ENCODE measurements around the gene CTNND2. TPM values are rescaled to one million over a fixed set of nuclear protein-coding genes. Genes with fewer than 3 reads are reported as not detected.

CTNND2 gene
- total RNA-seq, 1 donor from 2014 or later: not detected

DNA sequence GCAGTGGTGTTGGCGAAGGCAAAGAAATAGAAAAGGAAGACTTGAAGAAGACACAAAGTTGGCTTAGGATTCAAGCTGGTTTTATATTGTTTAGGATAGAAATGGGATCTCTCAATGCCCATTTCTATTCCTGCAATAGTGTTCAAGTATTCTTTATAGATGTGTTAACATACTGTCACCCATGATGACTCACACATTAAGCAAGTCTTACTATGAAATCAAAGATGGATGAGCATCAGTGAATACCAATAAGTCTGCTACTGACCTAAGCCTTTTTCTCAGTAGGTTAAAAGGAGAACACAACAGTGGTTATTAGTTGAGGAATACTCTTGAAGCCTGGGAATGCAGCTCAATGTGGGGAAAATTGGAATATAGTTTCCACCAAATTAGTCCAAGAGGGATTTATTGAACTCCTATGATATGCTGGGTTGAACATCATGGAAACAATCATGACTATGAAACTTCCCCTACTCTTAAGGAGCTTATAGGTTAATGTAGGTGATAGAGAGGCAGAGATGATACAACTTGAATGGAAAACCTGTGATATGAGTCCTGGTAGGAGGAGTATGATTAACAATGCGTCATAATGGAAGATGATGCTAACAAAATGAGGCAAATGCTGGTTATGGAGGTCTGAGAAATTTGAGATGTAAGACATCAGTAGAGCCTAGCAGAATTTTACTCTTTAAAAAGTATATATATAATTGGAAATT lies 726.1 kb downstream of the CTNND2 start:
- DNase-seq (ENCODE audit: low read depth): peak; percentile 27

DNA sequence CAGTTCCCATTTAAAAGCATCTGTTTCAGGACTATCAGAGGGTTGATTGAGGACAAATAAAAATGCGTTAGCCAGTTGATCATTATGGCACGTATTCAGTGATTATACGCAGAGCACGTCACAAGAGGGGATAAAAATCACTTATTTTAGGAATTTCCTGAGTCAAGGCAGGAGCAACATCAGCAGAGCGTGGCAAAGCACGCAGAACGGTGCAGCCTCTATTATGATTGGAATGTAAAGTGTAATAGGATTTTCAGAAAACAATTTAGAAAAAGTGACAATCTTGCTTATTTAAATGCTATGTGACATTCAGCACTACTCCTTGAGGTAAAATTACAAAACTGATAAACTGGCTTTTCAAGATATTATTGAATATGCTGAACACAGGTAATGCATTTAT lies 729.7 kb downstream of the CTNND2 start:
- DNase-seq (ENCODE audit: low read depth): peak; percentile 32

DNA sequence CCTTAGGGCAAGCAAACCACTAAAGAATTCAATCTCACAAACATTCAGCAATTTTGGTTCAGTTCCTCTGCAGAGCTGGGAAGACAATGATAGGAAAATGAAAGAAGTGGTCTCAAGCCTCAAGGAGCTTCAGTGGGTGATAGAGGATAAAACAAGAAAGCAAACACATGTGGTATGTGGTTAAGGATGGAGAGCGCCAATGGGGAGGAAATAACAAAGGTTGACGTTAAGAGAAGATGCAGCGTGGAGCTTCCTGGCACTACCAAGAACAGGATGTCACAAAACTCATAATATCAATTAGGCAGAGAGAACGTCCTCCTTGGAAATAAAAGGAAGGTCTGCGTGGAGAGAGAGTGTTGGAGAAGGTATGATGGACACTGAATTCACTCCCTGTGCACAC lies 731.8 kb downstream of the CTNND2 start:
- no peak for DNase-seq (ENCODE audit: low read depth)

DNA sequence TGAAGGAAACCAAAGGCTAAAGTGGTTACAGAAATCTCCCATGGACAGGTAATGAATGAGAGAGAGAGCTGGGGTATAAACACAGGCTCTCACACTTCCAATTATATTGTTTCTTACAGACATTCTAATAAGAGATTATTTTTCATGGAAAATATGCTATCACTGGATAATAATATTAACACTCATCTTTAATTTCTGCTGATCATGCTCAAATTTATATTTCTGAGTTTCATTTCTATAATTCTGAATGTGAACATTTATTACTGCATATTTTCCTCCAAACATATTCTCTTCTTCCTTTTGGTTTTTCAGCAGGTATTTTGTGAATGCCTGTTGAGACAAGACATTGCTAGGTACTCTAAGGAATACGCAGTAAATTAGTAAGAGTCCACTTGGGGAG lies 733.0 kb downstream of the CTNND2 start:
- no peak for DNase-seq (ENCODE audit: low read depth)

DNA sequence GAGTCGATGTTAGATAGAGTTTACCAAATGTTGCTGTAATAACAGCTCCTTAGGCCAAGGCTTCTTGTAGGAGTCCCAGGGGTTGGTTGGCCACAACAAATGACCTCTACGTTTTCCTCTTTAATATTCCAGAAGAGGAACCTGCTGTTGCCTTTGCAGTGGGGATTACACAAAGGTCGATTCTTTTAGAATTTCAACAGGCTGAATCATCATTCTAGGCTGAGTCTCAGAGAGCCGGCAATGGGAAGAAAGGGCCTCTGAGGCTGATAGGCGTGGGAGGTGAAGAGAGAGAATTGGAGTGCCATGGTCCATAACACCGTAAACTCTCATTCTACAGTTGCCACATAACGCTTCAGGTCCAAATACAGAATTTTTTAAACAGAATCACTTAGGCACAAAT lies 737.3 kb downstream of the CTNND2 start:
- peak; percentile 33 for DNase-seq (ENCODE audit: low read depth)

DNA sequence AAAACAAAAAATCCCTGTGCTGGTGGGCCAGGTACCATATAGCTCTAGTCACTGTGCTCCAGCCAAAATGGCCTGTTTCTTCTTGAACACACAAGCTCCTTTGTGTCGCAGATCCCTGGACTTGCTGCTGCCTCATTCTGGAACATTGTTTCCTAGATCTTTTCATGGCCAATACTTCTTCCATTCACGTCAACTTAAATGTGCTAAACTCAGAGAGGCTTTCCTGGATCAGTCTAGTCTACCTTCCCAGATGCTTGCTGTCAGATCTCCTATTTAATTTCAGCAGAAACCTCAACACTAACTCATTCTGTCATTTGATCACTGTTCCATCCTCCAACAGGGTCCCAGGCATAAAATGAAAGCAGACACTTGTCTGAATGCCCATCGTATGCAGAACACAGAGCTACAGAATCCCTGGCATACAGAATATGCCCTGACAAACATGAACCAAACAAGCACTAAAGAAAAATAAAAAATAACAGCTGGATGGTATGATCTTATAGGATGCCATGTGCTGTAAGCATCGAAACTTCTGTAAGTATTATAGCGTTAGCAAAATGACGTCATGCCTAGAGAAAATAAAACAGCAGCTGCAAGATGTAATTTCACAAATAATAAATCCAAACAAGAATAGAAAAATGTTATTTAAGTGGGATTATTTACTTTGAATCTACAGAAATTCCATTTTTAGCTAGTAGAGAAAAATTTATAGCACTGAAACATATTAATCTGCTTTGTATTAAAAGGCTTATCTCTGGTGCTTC lies 739.5 kb downstream of the CTNND2 start:
- no peak for DNase-seq (ENCODE audit: low read depth)

DNA sequence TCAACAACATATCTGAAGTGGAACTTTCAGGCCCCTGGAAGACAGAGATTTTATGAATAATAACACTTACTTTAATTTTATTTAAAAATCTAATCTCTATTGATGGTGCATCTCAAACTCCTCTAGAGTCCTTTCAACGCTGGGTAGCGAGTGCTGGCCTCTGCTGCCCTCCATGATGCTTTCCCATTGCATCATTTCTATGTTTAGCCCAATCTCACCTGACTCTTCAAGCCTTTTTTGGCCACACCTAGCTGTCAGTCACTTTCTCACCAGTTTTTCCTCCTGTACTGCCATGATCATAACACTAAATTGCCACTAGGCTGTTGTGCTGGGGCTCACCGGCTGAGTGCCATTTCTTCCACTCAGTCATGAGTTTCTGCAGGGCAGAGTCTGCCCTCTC lies 747.1 kb downstream of the CTNND2 start:
- DNase-seq (ENCODE audit: low read depth): no peak

DNA sequence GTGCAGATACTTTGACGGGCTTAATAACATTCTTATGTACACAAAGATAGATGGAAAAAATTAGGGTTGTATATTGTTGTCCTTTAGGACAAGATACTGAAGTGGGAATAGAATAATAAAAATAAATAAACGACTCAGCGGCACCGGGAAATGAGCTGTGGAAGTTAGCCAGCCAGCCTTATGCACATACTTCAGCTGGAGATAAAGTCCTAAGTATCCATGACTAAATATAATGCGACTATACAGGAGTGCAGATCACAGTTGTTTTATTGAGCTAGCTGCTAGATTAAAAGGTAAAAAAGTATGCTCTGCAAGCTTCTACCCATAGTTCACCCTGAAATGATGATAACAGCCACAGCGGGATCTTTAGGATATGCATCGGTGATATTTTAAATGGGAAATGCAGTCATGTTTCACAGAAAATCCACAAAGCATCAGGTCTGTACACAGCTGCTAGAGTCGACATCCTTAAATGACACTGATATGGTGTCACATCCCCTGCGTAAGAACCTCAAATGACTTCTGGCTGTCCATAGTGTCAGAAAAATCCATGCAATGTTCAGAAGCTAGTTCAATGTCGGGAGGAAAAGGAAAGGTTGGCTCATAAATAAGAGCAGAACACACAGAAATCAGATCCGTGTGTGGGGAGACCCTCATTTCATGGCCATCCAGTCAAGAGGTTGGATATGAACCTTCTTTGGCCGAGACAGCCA lies 750.4 kb downstream of the CTNND2 start:
- DNase-seq (ENCODE audit: low read depth): no peak

DNA sequence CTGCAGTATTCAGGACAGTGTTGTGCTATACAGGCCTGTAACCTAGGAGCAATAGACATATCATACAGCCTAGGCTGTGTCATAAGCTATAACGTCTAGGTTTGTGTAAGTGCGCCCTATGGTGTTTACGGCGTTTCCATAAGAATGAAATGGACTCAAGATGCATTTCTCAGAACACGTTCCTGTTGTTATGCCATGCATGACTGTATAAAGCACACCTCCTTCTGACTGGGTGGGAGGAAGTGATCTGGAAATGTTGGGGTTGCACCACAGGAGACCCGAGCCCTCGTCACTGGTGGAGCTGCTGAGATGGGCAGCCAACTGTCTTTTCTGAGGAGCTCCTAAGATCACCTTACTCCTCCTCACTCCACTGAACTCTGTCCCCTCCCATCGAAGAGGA lies 751.9 kb downstream of the CTNND2 start:
- no peak for DNase-seq (ENCODE audit: low read depth)

DNA sequence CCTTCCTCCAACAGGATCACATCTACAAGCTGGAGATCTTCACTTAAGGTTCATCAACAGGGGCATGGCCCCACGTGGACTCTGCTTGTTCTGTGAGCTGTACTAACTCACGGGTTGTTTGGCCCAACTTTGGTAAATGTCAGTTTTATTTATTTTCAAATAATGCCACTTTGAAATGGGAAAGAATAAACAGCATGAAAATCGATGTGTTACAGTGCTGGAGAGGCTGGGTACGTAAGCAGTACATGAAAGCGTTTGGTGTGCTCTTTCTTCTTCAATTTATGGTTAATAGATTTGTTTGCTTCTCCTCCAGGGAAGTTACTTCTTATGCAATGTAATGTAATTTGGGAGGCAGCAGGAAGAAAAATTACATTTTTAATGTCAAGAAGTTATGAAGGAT lies 753.3 kb downstream of the CTNND2 start:
- no peak for DNase-seq (ENCODE audit: low read depth)

DNA sequence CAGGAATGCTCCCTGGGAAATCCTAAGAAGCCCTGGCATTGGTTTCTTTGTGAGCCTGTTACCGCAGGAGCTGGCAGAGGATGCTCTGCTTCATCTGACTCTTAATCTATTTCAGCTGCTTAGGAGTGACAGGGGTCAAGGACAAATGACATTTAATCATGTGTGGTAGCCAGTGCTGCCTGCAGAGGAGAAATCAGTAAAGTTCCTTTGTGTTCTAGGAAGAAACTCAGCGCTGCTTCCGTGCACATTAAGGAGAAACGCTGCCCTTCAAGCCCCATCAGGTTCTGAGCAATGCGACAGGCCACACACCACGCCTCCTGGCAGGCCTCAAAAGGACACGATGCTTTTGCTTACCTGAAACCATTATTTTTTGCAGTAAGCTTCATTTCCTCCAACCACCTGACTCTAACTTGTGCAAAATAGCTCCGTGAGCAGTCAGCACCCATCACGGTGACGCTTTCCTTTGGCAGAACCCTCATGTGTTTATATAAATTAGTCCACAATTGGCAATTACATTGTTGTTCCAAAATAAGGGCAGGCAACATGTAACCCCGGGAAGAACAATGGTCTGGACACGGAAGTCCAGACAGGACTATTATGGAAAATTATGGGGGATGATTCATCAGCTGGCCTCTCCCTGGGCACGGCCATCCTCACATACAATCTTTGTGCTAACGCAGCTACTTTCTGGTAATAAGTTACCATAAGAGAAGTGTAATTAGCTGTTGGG lies 755.3 kb downstream of the CTNND2 start:
- peak; percentile 36 for DNase-seq (ENCODE audit: low read depth)

DNA sequence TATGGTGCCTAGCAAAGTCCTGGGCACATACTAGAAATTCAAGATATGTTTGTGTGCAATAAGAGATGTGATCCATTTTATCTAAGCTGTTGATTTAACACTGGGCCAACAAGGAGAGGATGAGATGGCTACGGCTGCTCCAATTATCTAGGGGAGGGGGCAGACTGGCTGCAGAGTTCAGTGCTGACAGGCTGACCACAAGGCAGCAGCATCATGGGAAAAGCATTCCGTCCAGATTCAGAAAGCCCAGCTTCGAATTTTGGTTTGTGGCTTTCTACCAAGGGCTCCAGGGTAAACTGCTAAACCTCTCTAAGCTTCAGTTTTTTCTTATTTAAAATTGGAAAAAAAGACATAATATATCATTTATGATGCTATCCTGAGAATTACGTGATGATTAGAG lies 758.1 kb downstream of the CTNND2 start:
- no peak for DNase-seq (ENCODE audit: low read depth)

DNA sequence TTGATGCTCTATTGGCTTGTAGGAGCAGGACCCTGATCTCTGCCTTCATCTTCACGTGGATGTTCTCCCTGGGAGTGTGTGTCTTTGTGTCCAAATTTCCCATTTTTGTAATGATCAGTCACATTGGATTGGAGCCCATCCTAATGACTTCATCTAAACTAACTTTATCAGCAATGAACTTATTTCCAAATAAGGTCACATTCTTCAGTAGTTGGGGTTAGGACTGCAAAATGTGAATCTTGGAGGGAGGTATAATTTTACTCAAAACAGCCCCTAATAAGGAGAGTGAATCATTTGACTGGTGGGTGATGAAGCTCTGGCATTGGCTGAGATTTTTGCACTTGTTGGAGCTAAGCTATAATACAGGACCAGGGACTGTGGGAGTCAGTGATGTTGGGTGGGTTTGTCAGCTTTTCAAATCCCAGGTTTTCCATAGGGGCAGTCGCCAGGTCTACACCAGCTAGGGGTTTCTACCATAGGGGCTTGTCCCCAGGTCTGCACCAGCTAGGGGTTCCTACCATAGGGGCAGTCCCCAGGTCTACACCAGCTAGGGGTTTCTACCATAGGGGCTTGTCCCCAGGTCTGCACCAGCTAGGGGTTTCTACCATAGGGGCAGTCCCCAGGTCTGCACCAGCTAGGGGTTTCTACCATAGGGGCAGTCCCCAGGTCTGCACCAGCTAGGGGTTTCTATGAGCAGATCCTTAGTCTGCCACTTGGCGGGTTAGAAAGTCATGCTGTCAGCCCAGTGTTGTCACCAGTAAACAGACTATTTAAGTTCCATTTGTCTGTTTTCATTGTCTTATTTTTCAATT lies 760.6 kb downstream of the CTNND2 start:
- no peak for DNase-seq (ENCODE audit: low read depth)

DNA sequence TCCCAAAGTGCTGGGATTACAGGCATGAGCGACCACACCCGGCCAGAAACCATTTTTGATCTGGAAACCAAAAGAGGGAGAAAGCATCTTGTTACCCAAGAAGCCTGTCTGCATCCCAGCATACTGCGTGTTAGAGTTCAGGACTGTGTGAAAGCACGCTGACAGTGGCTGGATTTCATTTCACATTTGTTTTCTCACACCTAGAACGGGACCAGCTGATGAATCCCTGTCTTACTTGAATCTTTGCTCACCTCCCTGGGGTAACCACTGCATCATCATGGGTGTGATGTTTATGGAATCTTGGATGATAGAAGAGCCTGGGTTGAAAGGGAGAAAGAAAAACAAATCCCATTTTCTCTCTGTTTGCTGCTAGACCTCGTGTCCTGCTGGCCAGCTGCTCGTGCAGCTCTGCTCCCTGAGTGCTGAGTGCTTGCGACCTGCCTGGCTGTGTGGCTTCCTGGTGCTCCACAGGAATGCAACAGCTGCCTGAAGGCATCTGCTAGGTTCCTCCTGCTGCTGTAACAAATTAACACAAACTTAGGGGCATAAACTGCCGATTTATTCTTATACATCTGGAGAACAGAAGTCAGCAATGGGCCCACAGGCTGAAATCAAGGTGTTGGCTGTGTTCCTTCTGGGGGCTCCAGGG lies 764.9 kb downstream of the CTNND2 start:
- peak; percentile 2 for DNase-seq (ENCODE audit: low read depth)

DNA sequence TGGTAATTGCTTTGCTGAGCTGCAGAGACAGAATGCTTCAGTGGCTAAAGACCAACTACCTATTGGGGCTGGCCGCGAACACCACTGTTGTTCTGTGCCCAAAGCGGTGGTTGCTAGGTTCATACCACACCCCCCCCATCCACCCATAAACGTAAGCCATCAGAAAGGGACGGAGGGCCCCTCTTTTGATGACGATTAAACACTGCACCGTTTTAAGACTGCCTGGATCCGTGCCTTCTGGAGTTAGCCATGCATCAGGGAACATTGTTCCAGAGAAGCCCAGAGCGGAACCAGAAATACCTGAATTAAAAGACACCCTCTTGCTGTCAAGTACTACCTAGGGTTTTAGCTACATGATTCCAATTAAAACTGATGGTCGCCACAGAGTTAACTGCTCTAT lies 774.1 kb downstream of the CTNND2 start:
- DNase-seq (ENCODE audit: low read depth): no peak

DNA sequence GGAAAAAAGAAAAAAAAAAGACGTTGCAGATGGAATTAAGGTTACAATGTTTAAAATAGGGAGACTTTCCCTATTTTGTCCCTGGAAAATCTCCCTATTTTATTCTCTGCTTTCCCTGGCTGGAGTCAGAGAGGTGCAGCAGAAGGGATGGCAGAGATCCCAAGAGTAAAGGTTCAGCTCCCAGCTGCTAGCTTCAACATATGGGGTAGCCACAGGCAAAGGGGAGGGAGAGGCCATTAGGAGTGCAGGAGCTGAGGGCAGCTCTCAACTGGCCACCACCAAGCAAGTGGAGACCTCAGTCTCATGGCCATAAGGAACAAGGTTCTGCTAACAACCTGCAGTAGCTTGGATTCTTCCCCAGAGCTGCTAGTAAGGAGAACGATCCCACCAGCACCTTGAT lies 776.2 kb downstream of the CTNND2 start:
- DNase-seq (ENCODE audit: low read depth): no peak

DNA sequence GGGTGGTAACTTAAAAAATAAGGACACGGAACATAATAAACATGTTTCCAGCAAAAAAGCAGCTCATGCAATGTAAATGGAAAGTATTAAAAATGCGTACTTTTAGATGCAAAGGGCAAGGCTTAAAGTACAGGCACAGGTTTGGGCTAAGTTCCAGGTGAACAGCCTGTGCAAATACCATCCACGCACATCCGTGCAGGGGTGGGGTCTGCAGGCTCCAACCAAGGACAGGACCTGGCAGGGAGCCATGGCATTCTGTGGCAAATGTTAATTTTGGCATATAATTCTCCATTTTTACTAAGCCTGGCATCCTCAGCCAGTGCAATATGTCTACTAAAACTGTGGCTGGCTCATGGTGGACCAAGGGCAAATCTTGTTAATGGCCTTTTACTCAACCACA lies 777.4 kb downstream of the CTNND2 start:
- no peak for DNase-seq (ENCODE audit: low read depth)

DNA sequence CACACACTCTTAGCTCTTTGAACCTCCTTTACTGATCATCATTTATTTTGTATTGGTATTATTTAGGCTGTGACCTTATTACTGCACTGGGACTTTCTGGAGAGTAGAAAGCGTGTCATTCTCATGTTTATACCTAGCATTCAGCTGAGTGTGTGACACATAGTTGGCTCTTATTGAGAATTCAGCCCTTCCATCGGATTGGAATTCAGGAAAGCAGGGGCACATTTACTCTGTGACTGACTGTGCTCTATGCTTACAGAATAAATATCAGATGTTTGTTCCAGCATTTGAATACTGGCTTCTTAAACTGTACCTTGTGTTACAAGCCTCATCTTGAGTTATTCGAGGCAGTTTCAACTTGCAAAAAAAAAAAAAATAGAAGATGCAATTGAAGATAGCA lies 782.4 kb downstream of the CTNND2 start:
- DNase-seq (ENCODE audit: low read depth): no peak

DNA sequence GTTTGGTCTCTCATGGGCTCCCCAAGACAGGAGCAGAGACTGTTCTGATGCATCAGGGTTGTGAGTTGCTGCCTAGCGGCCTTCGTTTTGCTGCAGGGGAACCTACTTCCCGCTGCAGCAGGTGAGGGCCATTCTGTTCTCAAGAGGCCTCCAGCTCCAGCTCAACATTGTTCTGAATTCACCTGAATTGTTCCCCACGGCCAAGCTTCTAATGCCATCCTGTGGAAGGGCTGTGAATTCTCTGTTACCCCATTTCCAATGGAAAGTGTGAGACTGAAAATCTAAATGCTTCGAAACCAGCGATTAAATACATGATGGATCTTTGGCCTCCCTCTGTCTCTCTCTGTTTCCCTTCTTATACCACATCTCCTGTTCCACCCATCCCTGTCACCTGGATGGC lies 794.1 kb downstream of the CTNND2 start:
- no peak for DNase-seq (ENCODE audit: low read depth)

DNA sequence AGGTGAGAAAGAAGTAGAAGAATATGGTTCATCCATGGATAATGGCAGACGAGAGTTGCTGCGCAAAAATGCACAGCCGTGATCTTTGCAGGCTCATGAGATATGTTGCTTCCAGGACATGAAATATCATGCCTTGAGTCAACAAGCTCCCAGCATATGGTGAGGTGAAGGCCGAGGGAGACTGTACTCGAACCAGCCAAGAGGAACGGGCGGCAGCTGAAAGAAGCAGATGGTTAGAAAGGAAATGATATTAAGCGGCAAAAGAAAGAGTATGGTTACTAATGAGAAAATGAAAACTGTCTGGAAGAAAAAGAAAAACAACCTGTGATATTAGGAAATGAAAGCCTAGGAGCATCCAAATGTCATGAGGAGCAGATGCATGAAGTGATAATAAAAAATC lies 798.5 kb downstream of the CTNND2 start:
- DNase-seq (ENCODE audit: low read depth): no peak

DNA sequence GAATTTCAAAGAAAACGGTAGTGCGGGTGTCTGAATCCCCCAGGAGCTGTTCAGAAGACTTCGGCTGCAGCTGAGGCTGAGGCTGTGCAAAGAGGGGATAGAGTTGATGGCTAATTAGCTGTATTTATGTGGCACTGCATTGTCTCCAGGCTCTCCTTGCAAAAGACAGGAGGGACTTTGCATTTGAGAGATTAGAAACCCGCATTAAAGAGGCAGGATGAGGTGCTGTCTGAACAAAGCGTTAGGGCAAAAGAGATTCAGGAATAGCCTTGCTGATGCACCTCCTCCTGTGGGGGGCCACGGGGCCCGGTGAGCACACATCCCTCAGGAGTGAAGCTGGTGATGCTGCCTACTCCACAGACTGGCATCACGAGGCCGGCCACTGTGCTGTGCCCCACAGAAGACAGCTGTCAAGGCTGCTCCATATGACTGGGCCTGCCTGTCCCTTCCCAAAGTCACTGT lies 799.6 kb downstream of the CTNND2 start:
- no peak for DNase-seq (ENCODE audit: low read depth)
